ENCODE data around the gene RFTN1. TPM values are rescaled to one million over a fixed set of nuclear protein-coding genes. Genes with fewer than 3 reads are reported as not detected.
"Not testable (repeated sequence)": the region's sequence is repeated elsewhere in the genome, so short reads cannot be mapped to it uniquely, and the experiment has no call there.

The RFTN1 gene
- total RNA-seq, 2 experiments from 2014 or later = 111 to 114 TPM

DNA sequence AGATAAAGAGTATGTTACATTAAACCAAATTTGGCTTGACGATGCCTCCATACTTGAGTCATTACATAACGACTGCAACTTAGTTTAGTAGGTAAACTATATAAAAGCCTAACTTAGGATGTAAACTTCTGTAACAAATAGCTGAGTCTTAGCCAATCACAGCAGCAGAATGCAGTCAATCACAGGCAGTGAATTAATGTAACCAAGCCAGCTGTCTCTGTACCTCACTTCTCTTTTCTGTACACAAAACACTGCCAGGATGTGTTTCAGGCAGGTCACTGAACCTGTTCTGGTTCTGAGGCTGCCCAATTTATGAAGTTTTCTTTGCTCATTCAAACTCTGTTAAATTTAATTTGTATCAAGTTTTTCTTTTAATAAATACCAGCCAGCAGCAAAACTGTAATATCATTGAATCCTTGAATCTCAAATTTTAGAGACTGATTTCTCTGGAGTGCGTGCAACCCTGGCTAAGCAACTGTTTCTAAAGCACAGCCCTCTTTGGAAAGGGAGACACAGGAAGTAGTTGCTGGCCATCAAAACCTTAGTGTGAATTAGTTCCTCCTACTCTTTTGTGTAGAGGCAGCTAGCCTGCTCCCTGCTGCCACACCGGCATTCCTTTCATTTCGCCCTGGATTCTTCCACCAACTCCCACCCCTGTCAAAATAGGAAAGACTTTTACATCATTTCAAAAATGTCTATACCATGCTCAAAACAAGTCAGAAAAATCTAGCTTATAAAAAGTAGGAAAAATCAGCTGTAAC lies 15.2 kb downstream of the RFTN1 start:
- CTCF ChIA-PET = no interaction called here
- POLR2A ChIA-PET = no interaction called here

DNA sequence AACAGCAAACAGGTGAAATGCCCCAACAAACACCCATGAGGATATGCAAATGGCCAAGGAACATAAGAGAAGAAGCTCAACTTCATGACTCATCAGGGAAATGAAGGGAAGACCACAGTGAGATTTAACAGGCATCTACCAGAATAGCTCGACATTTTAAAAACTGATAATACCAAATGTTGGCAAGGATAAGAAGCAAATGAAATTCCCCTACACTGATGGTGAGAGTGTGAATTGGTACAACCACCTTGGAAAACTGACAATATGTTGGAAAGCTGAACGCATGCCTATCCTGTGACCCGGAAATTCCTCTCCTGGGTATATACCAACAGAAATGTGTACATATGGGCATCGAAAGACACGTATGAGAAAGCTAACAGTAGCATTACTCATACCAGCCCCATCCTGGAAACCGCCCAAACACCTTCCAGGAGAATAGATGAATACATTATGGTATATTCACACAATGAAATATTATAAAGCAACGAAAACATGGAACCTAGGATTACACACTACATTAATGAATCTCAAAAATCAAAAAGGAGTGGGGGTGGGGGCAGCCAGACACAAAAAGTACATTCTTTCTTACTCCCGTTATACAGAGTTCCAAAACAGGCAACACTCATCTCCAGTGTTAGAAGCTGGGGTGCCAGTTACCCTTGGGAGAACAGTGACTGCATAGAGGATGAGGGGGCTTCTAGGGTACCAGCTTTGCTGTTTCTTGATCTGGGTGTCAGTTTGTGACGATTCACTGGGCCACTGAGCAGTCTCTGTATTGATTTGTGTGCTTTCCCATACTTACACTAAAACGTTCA lies 16.9 kb downstream of the RFTN1 start:
- ChIA-PET CTCF (no interaction called here), POLR2A (interaction anchor here (1.5 kb wide), 1 partner anchor 15 kb away, joined by 8 read pairs; no protein-coding TSS in a partner anchor)

DNA sequence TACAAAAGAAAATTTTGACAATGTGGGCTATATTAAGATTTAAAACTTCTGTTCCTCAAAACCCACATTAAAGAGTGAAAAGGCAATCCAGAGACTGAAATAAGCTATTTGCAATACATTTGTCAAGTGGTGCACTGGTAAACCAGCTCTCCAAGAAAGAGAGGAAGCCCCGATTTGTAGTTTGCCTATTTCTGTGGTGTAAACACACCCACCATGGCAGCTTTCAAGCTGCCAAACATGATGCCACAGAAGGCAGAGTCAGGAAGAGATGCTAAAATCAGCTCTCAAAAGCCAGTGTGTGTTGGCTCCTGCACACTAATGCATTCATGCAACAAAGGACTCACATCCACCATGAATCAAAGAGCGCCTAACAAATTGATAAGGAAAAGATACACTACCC lies 17.5 kb downstream of the RFTN1 start:
- POLR2A ChIA-PET = interaction anchor here (1.5 kb wide), 1 partner anchor 16 kb away, joined by 8 read pairs; no protein-coding TSS in a partner anchor
- CTCF ChIA-PET = no interaction called here

DNA sequence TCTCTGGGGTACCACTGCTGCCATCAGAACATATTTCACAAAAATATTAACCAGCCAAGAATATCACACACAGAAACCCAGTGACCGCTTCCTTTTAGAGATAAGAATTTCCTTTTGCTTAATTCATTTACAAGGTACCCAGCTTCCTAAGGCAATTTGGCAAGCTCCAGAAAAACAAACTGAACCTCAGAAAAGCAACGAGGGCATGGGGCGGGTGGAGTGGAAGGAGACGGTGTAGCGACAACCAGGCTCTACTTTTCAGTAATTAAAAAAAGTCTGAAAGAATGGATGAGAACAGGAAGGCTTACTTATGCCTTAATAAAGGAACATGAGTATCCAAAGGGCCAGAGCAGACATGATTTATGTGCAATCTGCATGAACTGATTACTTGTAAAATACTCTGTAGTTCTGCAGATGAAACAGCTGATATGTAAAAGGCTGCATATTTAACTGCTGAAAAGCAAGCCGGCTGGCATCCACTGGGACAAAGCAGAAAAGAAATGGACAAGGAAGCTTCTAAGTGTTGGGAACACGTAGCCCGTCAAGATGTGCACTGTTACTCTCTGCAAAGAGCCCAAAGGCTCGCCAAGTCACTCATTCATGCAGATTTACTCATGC lies 18.6 kb downstream of the RFTN1 start:
- CTCF ChIA-PET = no interaction called here
- POLR2A ChIA-PET = no interaction called here

DNA sequence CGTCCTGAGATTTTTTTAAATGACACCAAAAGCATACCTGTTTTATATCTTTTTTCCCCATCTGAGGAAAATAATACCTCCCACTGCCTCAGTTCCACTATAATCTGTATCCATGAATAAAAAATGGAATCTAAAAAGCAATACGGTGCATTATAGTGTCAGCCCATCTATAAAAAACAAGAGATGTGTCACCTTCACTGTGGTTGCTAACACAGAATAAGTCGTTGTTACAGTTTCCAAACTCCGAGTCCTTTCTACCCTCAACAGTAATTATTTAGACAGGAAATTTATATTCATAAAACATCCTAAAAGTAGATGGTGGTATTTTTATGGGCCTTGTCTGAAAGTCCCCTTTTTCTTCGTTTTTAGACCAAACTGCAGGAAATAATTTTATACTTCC lies 19.4 kb downstream of the RFTN1 start:
- POLR2A ChIA-PET = no interaction called here
- CTCF ChIA-PET = no interaction called here

DNA sequence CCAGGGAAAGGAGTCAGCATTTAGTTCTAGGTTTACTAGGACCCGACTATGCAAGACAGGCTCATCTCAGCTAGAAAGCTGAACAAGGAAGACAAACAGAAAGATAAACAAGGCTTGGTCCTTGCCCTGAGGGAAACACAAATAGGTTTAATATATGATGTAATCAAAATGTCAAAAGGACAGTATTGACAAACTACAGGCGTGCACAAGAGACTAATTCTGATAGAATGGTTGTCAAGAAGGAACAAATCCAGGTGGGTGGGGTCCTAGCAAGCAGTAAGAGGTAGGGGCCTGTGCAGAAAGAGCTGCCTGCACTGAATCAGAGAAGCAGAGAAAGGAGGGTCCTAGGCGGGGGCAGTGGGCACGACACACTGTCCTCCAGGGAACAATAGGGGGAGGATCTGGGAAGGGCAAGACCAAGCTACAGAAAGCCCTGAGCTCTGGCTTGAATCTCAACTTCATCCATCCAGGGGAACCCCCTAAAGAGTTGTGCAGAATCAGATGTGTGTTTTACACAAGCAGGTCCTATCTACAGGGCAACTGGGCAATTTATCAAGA lies 23.4 kb downstream of the RFTN1 start:
- CTCF ChIA-PET = interaction anchor here (0.9 kb wide), 1 partner anchor 307 kb away, joined by 3 read pairs; no protein-coding TSS in a partner anchor
- POLR2A ChIA-PET = no interaction called here

DNA sequence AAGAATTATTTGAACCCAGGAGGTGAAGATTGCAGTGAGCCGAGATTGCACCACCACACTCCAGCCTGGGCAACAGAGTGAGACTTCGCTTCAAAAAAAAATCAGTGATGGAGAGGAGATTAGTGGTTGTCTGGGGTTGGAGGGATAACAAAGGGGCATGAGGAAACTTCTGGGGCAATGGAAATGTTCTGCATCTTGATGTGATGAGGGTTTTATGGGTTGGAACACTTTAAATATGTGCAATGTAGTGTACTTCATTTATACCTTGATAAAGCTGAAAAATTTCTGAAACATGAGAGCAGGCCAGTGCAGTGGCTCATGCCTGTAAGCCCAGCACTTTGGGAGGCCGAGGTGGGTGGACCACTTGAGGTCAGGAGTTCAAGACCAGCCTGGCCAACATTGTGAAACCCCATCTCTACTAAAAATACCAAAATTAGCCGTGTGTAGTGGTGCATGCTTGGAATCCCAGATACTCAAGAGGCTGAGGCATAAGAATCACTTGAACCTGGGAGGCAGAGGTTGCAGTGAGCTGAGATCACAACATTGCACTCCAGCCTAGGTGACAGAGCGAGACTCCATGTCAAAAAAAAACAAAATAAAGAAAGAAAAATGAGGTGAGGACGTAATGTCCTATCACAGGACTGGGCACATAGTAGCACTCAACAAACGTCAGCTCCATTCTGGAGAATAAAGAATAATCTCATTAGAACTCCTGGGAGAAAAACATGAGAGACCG lies 24.0 kb downstream of the RFTN1 start:
- CTCF ChIA-PET = interaction anchor here (0.9 kb wide), 1 partner anchor 307 kb away, joined by 3 read pairs; no protein-coding TSS in a partner anchor
- POLR2A ChIA-PET = not testable (repeated sequence)

DNA sequence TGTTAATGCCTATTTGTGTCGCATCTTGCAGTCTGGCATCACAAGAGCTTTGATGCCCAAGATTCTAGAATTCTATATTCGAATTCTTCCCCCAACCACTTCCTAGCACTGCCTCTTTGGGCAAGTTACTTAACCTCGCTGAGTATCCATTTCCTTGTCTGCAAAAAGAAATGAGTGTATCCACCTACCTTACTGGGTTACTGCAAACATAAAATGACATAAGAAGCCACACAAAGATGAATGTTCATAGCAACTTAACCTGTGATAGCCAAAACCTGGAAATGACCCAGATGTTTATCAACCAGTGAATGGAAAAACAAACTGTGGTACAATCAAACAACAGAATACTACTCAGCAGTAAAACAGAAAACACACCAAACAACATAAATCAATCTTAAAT lies 24.9 kb downstream of the RFTN1 start:
- POLR2A ChIA-PET = no interaction called here
- CTCF ChIA-PET = no interaction called here

DNA sequence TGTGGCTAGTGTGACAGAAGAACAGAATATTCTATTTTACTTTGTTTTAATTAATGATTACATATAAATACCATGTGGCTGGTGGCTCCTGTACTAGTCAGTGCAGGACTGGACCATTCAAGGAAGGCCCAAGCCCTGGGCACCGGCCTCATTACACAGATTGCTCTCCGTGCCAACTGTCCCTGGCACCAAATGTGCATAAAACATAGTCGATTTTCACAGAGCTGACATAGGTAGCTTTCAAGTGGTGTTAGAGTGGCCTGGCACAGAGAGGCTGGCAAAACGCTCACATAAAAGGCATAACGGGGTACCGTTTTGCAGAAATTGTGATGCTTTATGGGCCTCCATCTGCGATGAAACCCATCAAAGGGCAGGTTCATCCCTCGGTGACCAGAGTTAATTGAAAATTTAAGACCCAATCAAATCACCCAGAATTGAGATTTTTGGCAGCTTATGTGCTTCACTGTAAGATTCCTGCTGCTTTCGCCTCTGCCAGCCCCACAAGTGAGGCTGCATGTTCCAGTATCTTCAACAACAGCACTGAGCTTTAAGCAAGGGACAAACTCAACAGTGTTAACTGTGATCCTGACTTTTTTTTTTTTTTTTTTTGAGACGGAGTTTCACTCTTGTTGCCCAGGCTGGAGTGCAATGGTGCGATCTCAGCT lies 25.9 kb downstream of the RFTN1 start:
- ChIA-PET POLR2A (no interaction called here), CTCF (no interaction called here)

DNA sequence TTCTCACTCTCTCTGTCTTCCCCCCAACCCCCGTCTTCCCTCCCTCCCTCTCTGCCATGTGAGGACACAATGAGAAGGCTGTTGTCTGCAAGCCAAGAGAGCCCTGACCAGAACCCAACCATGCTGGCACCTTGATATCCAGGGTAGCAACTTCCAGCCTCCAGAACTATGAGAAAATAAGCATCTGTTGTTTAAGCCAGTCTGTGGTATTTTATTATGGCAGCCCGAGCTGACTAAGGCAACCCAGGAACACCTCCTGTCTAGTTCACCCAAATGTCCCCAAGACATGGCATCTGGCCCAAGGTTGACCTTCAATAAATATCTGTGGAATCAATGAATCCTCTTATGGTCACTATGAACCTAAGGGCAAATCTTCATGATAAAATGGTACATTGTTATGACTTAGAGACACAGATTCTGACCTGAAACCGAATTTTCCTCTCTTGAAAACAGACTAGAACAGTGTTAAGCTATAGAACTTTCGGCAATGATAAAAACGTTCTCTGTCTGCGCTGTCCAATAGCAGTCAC lies 26.5 kb downstream of the RFTN1 start:
- ChIA-PET POLR2A (no interaction called here), CTCF (no interaction called here)

DNA sequence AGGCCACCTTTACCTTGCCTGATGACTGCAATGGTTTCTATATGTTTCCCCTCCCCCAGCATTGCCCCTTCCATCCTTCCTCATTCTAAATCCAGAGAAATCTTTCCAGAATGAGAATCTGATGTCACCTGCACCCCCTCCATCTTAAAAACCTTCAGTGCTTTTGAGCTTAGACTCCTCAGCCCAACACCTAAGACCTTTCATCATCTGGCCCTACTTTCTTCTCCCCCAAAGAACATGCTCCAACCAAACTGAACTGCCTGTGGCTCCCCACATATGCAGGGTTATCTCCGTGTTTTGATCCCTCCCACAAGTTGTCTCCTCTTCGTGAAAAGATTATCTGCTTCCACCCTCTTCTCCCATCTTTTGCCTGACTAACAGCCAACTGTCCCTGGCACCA lies 27.3 kb downstream of the RFTN1 start:
- POLR2A ChIA-PET = no interaction called here
- CTCF ChIA-PET = no interaction called here

DNA sequence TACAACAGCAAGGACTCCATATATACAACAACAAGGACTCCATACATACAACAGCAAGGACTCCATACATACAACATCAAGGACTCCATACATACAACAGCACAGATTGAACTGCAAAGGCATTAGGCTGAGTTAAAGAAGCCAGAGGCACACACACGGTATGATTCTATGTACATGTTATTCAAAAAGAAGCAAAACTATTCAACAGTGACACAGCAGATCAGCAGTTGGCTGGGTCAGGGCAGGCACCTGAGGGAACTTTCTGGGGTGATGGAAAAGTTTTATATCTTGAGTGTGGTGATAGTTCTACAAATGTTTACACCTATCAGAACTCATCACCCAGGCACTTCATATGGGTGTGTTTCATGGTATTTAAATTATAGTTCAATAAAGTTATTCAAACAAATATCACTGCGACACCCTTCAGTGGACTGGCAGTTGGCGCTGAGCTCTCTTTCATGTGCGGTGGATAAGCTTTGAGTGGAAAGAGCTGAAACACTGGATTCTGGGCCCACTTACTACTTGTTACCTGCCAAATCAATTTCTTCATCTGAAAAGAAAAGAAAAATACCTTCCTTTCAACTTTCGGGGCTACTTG lies 28.0 kb downstream of the RFTN1 start:
- POLR2A ChIA-PET = no interaction called here
- CTCF ChIA-PET = no interaction called here

DNA sequence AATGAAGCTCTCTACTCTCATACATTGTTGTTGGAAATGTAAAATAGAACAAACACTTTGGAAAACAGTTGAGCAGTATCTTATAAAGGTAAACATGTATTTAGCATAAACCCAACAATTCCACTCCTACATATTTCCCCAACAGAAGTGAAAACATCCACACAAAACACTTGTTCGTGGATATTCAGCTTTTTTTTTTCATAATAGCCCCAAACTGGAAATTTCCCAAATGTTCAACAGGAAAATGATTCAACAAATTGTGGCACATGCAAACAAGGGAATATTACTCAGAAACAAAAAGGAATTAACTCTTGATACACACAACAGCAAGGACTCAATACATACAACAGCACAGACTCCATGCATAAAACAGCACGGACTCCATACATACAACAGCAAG lies 28.5 kb downstream of the RFTN1 start:
- ChIA-PET CTCF (no interaction called here), POLR2A (no interaction called here)

DNA sequence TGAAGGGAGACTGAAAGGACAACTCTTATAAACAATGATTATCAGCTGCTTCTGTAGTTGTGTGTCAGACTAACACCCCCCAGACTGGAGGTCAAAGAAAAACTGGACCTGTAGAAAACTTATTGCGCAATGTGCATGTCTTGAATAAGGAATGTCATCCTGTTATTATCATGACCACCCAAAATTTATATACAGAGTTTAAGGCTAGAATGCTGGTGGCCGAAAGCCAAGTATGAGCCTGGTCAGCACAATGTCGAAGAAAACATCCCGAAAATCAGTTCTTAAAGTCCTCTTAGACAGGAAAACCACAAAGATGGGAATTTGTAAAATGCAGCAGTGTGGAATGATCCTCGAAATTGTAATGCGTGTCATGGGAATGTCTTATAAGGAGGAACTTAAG lies 29.3 kb downstream of the RFTN1 start:
- CTCF ChIA-PET = no interaction called here
- POLR2A ChIA-PET = no interaction called here

DNA sequence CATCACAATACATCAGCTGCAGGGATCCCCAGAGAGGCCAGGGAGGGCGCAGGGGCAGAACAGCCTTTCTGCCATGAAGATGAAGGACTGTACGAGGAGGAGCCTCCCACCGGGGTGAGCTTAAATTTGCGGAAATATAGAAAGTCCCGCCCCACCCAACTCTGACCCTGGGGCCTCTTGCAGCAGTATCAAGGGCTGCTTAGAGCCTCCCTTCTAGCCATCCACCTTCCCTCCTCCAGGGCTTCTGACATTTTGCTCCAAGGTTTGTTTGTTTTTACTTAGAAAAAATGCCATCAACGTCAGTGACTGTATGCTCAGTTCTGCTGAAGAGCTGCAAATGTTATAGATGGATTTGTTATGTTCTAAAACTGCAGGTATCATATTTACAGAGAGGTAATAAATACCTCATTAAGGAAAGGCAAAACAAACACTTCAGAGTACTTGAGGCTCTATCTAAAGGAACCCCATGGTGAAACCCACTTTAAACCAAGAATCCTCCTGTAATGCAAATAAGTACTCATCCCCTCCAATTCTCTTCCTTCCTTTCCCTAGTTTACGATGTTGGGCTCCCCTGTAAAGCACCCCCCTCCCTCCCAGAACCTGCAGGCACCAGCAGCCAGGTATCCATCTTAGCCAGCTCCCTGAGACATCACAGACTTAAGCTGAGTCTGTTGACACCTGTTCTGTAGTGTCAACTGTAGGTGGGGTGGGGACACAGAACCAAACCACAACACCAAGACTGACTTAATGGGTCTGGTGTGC lies 30.5 kb downstream of the RFTN1 start:
- CTCF ChIA-PET = interaction anchor here (1.1 kb wide), 1 partner anchor 28 kb away, joined by 3 read pairs; no protein-coding TSS in a partner anchor
- POLR2A ChIA-PET = interaction anchor here (1.0 kb wide), 1 partner anchor 29 kb away, joined by 4 read pairs; no protein-coding TSS in a partner anchor

DNA sequence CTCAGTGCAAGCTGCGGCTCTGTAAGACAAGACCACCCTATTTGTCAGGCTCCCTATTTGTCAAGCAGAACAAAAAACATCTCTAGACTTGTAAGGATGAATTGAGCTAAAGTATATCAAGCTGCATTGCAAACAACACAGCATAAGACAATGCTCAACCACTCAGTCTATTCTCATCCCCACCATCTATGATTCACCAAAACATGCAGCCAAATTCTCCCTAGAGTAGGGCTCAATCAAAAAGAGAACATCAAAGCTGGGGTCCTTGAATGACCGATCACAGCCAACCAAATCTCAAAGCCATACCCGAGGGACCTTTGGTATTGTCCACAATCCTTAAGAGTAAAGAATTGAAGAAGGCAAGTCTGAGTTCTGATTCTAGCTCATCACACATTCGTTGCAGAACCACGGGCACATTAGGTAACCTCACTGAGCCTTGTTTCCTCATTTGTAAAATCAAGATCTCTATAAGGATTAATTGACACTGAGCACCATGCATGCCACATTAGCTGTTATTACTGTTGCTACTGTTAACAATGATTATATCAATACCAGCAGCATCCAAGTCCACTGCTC lies 31.2 kb downstream of the RFTN1 start:
- CTCF ChIA-PET = interaction anchor here (1.1 kb wide), 1 partner anchor 29 kb away, joined by 3 read pairs; no protein-coding TSS in a partner anchor
- POLR2A ChIA-PET = interaction anchor here (1.0 kb wide), 1 partner anchor 29 kb away, joined by 4 read pairs; no protein-coding TSS in a partner anchor

DNA sequence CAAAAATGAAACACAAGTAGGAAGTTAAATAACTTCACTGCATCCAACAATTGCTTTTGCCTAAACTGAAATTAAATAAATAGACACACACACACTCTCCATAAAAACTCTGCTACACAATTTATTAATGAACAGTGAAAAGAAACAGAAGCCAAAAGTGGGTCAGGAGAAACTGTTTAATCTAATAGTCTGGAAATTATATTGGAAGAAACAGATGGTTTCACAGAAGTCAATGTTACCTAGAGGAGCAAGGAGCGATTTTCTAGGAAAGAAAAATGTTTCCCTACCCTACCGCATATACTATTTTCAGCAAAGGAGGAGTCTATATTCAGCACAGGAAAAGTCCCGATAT lies 32.0 kb downstream of the RFTN1 start:
- POLR2A ChIA-PET = no interaction called here

More for the DNA sequence above, 32.0 kb downstream of the RFTN1 start:
- CTCF ChIA-PET = no interaction called here

Measured in activated CD8-positive, alpha-beta memory T cell treated with anti-CD3 and anti-CD28 coated beads for 36 hours (primary cell).